ENCODE results near the gene CAMK2B. TPM values are rescaled to one million over a fixed set of nuclear protein-coding genes. Genes with fewer than 3 reads are reported as not detected.
A peak's percentile ranks its signal among the peaks of the same experiment; 100 is the strongest.

The CAMK2B gene
- polyA plus RNA-seq, 2 of the 4 experiments (the other 2 are of a cell fraction), result 0.17 TPM; not detected in 1

- 58% methylated on average over 20 of the region's 26 CpGs for WGBS (ENCODE audit: missing lambda C conversion rate)
- no peak for FAIRE-seq
- ChIA-PET POLR2A (no interaction called here), CTCF (interaction anchor here (1.4 to 2.0 kb wide), 2 partner anchors 11 to 15 kb away, joined by 5 to 13 read pairs; no protein-coding TSS in a partner anchor)
- TF ChIP-seq, protein P1, sequence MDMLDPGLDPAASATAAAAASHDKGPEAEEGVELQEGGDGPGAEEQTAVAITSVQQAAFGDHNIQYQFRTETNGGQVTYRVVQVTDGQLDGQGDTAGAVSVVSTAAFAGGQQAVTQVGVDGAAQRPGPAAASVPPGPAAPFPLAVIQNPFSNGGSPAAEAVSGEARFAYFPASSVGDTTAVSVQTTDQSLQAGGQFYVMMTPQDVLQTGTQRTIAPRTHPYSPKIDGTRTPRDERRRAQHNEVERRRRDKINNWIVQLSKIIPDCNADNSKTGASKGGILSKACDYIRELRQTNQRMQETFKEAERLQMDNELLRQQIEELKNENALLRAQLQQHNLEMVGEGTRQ (IDR thresholded peaks at IDR 0.05), result no peak
- TF ChIP-seq TFCP2L1 (CRISPR knock-in tag; IDR thresholded peaks at IDR 0.05) (no peak), POLR2AphosphoS2 (conservative IDR thresholded peaks at IDR 0.05; ENCODE audit: low read length) (no peak), CBX2 (IDR thresholded peaks at IDR 0.05; ENCODE audit: borderline replicate concordance, low read depth) (no peak), SMC3 (IDR thresholded peaks at IDR 0.05) (no peak), PHF8 (IDR thresholded peaks at IDR 0.05; ENCODE audit: borderline replicate concordance, low read depth) (no peak), CEBPB (IDR thresholded peaks at IDR 0.05) (no peak), RFX5 (IDR thresholded peaks at IDR 0.05) (no peak)
- H3K9me3 ChIP-seq, result no peaks in the 10 kb centered on the region
- no peak overlapping the region for H3K4me2 ChIP-seq
- H3K27ac ChIP-seq, result no peak overlapping the region
- no peaks in the 10 kb centered on the region for H3K4me1 ChIP-seq
- no peak overlapping the region for H3K4me3 ChIP-seq
- peak in 1 of 2 experiments; percentile 29; a peak in 3 of 6 replicates for ATAC-seq
- DNase-seq (ENCODE audit: low read depth in 1 of 2, low spot score in 1 of 2), result no peak
These were observed 99.6 kb downstream of the CAMK2B start for GRCh38 chr7:44225566-44226395.

- Histone ChIP-seq H3K4me3 (no peak overlapping the region), H3K27ac (no peak overlapping the region), H3K4me2 (no peak overlapping the region), H3K4me1 (no peaks in the 10 kb centered on the region), H3K9me3 (no peaks in the 10 kb centered on the region)
- POLR2A ChIA-PET, result no interaction called here
- DNase-seq (ENCODE audit: low read depth in 1 of 2, low spot score in 1 of 2) (no peak), FAIRE-seq (no peak), ATAC-seq (no peak)
- TF ChIP-seq NFE2L2 (conservative IDR thresholded peaks at IDR 0.05; ENCODE audit: low read length), result no peak
- TF ChIP-seq FOSB (CRISPR knock-in tag; IDR thresholded peaks at IDR 0.05), result no peak
- TF ChIP-seq CHD4 (IDR thresholded peaks at IDR 0.05; ENCODE audit: borderline replicate concordance), result no peak
- TF ChIP-seq NR3C1 (IDR thresholded peaks at IDR 0.05), result no peak
- no peak for TF ChIP-seq CBX2 (IDR thresholded peaks at IDR 0.05; ENCODE audit: borderline replicate concordance, low read depth)
- TF ChIP-seq MAX (IDR thresholded peaks at IDR 0.05), result no peak
- TF ChIP-seq PBX3 (IDR thresholded peaks at IDR 0.05), result no peak
- TF ChIP-seq GATA3 (IDR thresholded peaks at IDR 0.05; ENCODE audit: borderline replicate concordance), result no peak
- TF ChIP-seq POLR2AphosphoS2 (conservative IDR thresholded peaks at IDR 0.05; ENCODE audit: low read length), result no peak
- WGBS (ENCODE audit: missing lambda C conversion rate), result 81% methylated on average over 5 of the region's 10 CpGs
- CTCF ChIA-PET, result interaction anchor here (1.4 to 2.2 kb wide), 3 partner anchors 11 to 340 kb away, joined by 5 to 13 read pairs (median 5); no protein-coding TSS in a partner anchor
These were observed 100.3 kb downstream of the CAMK2B start for GRCh38 chr7:44224974-44225565.

GRCh38 chr7:44224080-44224973 lies 101.1 kb downstream of the CAMK2B start:
- ChIA-PET CTCF (interaction anchor here (1.4 to 2.2 kb wide), 3 partner anchors 10 to 341 kb away, joined by 5 to 13 read pairs (median 5); no protein-coding TSS in a partner anchor), POLR2A (no interaction called here)
- H3K4me3 ChIP-seq, result no peak overlapping the region
- no peak for DNase-seq (ENCODE audit: low read depth in 1 of 2, low spot score in 1 of 2)
- 61% methylated on average over 17 of the region's 18 CpGs for WGBS (ENCODE audit: missing lambda C conversion rate)
- no peak for FAIRE-seq
- no peak for TF ChIP-seq MAFK (IDR thresholded peaks at IDR 0.05; ENCODE audit: partially characterized antibody)
- TF ChIP-seq EP300 (IDR thresholded peaks at IDR 0.05), result no peak
- TF ChIP-seq, protein P2, sequence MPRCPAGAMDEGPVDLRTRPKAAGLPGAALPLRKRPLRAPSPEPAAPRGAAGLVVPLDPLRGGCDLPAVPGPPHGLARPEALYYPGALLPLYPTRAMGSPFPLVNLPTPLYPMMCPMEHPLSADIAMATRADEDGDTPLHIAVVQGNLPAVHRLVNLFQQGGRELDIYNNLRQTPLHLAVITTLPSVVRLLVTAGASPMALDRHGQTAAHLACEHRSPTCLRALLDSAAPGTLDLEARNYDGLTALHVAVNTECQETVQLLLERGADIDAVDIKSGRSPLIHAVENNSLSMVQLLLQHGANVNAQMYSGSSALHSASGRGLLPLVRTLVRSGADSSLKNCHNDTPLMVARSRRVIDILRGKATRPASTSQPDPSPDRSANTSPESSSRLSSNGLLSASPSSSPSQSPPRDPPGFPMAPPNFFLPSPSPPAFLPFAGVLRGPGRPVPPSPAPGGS (IDR thresholded peaks at IDR 0.05), result no peak
- TF ChIP-seq, protein P1 (IDR thresholded peaks at IDR 0.05), result no peak
- no peak for TF ChIP-seq MAZ (IDR thresholded peaks at IDR 0.05; ENCODE audit: borderline replicate concordance, low read depth, low read length)
- no peak for TF ChIP-seq HOXA7 (CRISPR knock-in tag; IDR thresholded peaks at IDR 0.05)
- TF ChIP-seq HOXB5 (CRISPR knock-in tag; IDR thresholded peaks at IDR 0.05), result no peak
- TF ChIP-seq POLR2A (IDR thresholded peaks at IDR 0.05; ENCODE audit: low read length), result no peak
- TF ChIP-seq CBX8 (IDR thresholded peaks at IDR 0.05), result no peak
- TF ChIP-seq ZFP36 (IDR thresholded peaks at IDR 0.05; ENCODE audit: borderline replicate concordance, partially characterized antibody), result no peak
- no peak for TF ChIP-seq CBX2 (IDR thresholded peaks at IDR 0.05; ENCODE audit: borderline replicate concordance, low read depth)
- TF ChIP-seq BHLHE40 (IDR thresholded peaks at IDR 0.05; ENCODE audit: low read depth, low read length), result no peak
- TF ChIP-seq POLR2AphosphoS2 (conservative IDR thresholded peaks at IDR 0.05; ENCODE audit: low read length), result no peak
- no peak for TF ChIP-seq PHF8 (IDR thresholded peaks at IDR 0.05; ENCODE audit: borderline replicate concordance, low read depth)
- TF ChIP-seq HDAC2 (IDR thresholded peaks at IDR 0.05), result no peak
- H3K9me3 ChIP-seq, result no peaks in the 10 kb centered on the region
- H3K4me1 ChIP-seq, result no peaks in the 10 kb centered on the region
- no peak for ATAC-seq
- no peak overlapping the region for H3K4me2 ChIP-seq
- H3K27ac ChIP-seq, result no peak overlapping the region
